Activated CD4-positive, alpha-beta memory T cell treated with anti-CD3 and anti-CD28 coated beads for 36 hours (primary cell): ENCODE measurements around the gene ELMO1. TPM values are rescaled to one million over a fixed set of nuclear protein-coding genes. Genes with fewer than 3 reads are reported as not detected.

Experiments
- CTCF ChIA-PET: fragments of 350-600 bp; sonication (Branson Sonifier 250); formaldehyde crosslinking; loops from one replicate; lab custom pipeline; 2021; ENCODE audit warnings: antibody characterized with exemption, inconsistent platforms; lab: Charles Lee
- POLR2A ChIA-PET: fragments of 350-600 bp; sonication (Branson Sonifier 250); formaldehyde crosslinking; loops from one replicate; lab custom pipeline; 2021; ENCODE audit warnings: antibody characterized with exemption; lab: Charles Lee
- DNase-seq: peaks from one replicate; pipeline ENCODE4 v3.0.0-alpha.2; 2020
- H3K27ac Mint-ChIP-seq: one replicate; pipeline ENCODE4 v1.8.0; 2021; ENCODE audit warnings: mixed read lengths
- H3K27me3 Mint-ChIP-seq: one replicate; pipeline ENCODE4 v1.8.0; 2021; ENCODE audit warnings: mixed read lengths
- H3K36me3 Mint-ChIP-seq: one replicate; pipeline ENCODE4 v1.8.0; 2021; ENCODE audit warnings: mixed read lengths
- H3K4me1 Mint-ChIP-seq: one replicate; pipeline ENCODE4 v1.8.0; 2021; ENCODE audit warnings: low read depth, mixed read lengths
- H3K4me3 Mint-ChIP-seq: one replicate; pipeline ENCODE4 v1.8.0; 2021; ENCODE audit warnings: mild to moderate bottlenecking, mixed read lengths
- H3K9me3 Mint-ChIP-seq: one replicate; pipeline ENCODE4 v1.8.0; 2021; ENCODE audit warnings: mixed read lengths
- intact Hi-C: fragments of 100-400 bp; cut with micrococcal nuclease; formaldehyde crosslinking; loops from one replicate; pipeline ENCODE4 v1.15.1; 2023
- total RNA-seq, 2 experiments: library from RNA; stranded (reverse); gene quantifications; one replicate each; pipeline ENCODE4 v1.2.3, GENCODE V29; 2021

Gene ELMO1
- total RNA-seq, 2 experiments from 2014 or later, result 88.7 to 93.3 TPM

DNA sequence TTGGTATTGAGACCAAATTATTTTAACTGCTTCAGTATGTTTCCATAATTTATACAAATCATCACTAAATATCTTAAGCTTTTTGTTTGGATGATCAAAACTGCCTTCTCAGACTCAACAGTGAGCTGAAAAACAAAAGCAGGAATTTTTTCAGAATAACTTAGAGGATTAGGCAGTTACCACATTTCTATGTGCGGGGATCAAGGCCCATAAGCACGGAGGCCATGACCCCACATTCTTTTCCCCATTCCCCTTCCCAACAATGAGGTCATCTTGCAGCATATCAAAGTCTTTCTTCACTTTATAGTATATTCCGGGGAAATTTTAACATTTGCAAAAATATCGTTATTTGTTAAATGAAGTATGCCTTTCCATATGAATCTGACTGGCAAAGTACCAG lies 125.8 kb downstream of the ELMO1 start:
- Mint-ChIP-seq H3K27me3 (no peaks in the 10 kb centered on the region), H3K36me3 (peaks cover 18% of the 10 kb centered on the region), H3K4me1 (peaks cover 18% of the 10 kb centered on the region), H3K9me3 (no peaks in the 10 kb centered on the region), H3K4me3 (no peak overlapping the region), H3K27ac (no peak overlapping the region)
- no peak for DNase-seq
- ChIA-PET CTCF (interaction anchor here (1.3 kb wide), 1 partner anchor 30 kb away, joined by 3 read pairs; no protein-coding TSS in a partner anchor), POLR2A (no interaction called here)
- intact Hi-C loops, result no loop called here

GRCh38 chr7:37320848-37321468 lies 127.7 kb downstream of the ELMO1 start:
- H3K4me3 Mint-ChIP-seq, result no peak overlapping the region
- peaks cover 16% of the 10 kb centered on the region for H3K4me1 Mint-ChIP-seq
- H3K36me3 Mint-ChIP-seq, result peaks cover 17% of the 10 kb centered on the region
- ChIA-PET CTCF (no interaction called here), POLR2A (no interaction called here)
- H3K9me3 Mint-ChIP-seq, result no peaks in the 10 kb centered on the region
- DNase-seq, result no peak
- no peaks in the 10 kb centered on the region for H3K27me3 Mint-ChIP-seq
- intact Hi-C loops, result no loop called here
- no peak overlapping the region for H3K27ac Mint-ChIP-seq

DNA sequence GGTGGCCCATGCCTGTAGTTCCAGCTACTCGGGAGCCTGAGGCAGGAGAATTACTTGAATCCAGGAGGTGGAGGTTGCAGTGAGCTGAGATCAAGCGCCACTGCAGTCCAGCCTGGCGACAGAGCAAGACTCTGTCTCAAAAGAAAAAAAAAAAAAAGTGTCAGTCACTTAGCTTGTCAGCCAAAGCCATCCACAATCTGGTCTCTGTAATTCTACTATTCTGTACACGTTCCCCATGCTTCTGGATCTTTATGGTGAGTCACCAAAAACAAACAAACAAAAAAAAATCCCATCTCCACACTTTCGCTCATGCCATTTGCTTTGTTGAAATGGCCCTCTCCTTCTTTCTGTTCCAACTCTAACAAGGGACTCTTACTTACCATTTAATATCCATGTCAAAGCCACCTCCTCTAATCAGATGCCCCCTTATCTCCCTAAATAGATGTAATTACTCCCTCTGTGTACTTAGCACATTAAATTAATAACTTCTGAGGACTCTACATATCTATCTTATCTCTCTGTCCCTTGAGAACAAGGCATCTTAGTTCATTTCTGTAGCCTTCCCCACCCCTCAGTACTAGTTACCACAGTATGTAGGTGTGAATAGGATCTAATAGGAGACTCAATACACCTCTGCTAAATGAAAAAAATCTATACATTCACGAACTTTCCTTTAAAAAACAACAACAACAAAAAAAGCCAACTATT lies 128.4 kb downstream of the ELMO1 start:
- CTCF ChIA-PET, result no interaction called here
- intact Hi-C loops, result no loop called here

GRCh38 chr7:37318541-37318940 lies 130.1 kb downstream of the ELMO1 start:
- Mint-ChIP-seq H3K9me3 (no peaks in the 10 kb centered on the region), H3K27me3 (no peaks in the 10 kb centered on the region), H3K36me3 (peaks cover 32% of the 10 kb centered on the region), H3K27ac (no peak overlapping the region), H3K4me1 (peaks cover 26% of the 10 kb centered on the region), H3K4me3 (no peak overlapping the region)
- no peak for DNase-seq
- CTCF ChIA-PET, result interaction anchor here (1.6 kb wide), 2 partner anchors 84 to 131 kb away, joined by 3 to 6 read pairs; partner anchors contain the start of gene ELMO1
- POLR2A ChIA-PET, result no interaction called here
- intact Hi-C loops, result no loop called here

More for the DNA sequence above, 128.4 kb downstream of the ELMO1 start:
- H3K36me3 Mint-ChIP-seq, result peaks cover 19% of the 10 kb centered on the region
- H3K4me3 Mint-ChIP-seq, result no peak overlapping the region
- no peaks in the 10 kb centered on the region for H3K9me3 Mint-ChIP-seq
- H3K4me1 Mint-ChIP-seq, result peaks cover 16% of the 10 kb centered on the region
- no peak overlapping the region for H3K27ac Mint-ChIP-seq
- DNase-seq, result no peak
- H3K27me3 Mint-ChIP-seq, result no peaks in the 10 kb centered on the region
- POLR2A ChIA-PET, result no interaction called here

GRCh38 chr7:37315772-37316715 lies 132.6 kb downstream of the ELMO1 start:
- intact Hi-C loops, result no loop called here
- no peaks in the 10 kb centered on the region for H3K9me3 Mint-ChIP-seq
- CTCF ChIA-PET, result interaction anchor here (0.6 kb wide), 2 partner anchors 10 to 838 kb away, joined by 3 read pairs; no protein-coding TSS in a partner anchor
- peak overlapping the region; percentile 15 for H3K27ac Mint-ChIP-seq
- peaks cover 36% of the 10 kb centered on the region for H3K36me3 Mint-ChIP-seq
- peaks cover 48% of the 10 kb centered on the region for H3K4me1 Mint-ChIP-seq
- no peaks in the 10 kb centered on the region for H3K27me3 Mint-ChIP-seq
- H3K4me3 Mint-ChIP-seq, result no peak overlapping the region
- no peak for DNase-seq
- POLR2A ChIA-PET, result no interaction called here

DNA sequence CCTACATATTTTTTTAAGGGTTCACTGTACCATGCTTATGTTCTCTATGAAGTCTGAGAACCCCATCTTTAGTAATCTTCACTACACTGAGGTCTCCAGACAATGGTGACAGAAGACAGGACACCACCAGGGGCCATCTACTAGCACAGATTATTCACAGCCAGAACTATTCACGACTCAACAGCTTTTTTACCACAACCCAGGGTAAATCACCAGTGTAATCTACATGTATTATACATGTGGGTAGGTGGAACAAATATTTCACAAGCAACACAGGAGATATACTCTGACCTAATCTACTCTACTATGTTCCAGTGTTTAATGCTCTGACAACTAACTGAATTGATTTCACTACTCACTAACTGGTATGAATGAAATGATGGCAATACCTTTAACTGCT lies 136.1 kb downstream of the ELMO1 start:
- DNase-seq, result no peak
- H3K4me3 Mint-ChIP-seq, result no peak overlapping the region
- ChIA-PET POLR2A (no interaction called here), CTCF (interaction anchor here (1.4 kb wide), 1 partner anchor 41 kb away, joined by 3 read pairs; no protein-coding TSS in a partner anchor)
- H3K9me3 Mint-ChIP-seq, result peaks cover 8% of the 10 kb centered on the region
- peak overlapping the region; percentile 50 for H3K27ac Mint-ChIP-seq
- intact Hi-C loops, result no loop called here
- no peaks in the 10 kb centered on the region for H3K27me3 Mint-ChIP-seq
- peaks cover 64% of the 10 kb centered on the region for H3K36me3 Mint-ChIP-seq
- peaks cover 72% of the 10 kb centered on the region for H3K4me1 Mint-ChIP-seq

GRCh38 chr7:37311355-37311754 lies 137.3 kb downstream of the ELMO1 start:
- ChIA-PET POLR2A (interaction anchor here (0.7 to 1.5 kb wide), 5 partner anchors 15 to 137 kb away, joined by 3 to 4 read pairs (median 3); partner anchors contain the start of gene ELMO1), CTCF (interaction anchor here (1.1 kb wide), 1 partner anchor 25 kb away, joined by 6 read pairs; no protein-coding TSS in a partner anchor)
- Mint-ChIP-seq H3K4me1 (peaks cover 65% of the 10 kb centered on the region), H3K36me3 (peaks cover 69% of the 10 kb centered on the region), H3K27ac (peak overlapping the region; percentile 70), H3K9me3 (peaks cover 10% of the 10 kb centered on the region), H3K4me3 (peak overlapping the region; percentile 1), H3K27me3 (no peaks in the 10 kb centered on the region)
- intact Hi-C loops, result loop anchor here (1.0 to 2.0 kb wide), 3 partner anchors 20 to 42 kb away; no protein-coding TSS in a partner anchor
- DNase-seq, result peak; percentile 62

- no peak for DNase-seq
- no peaks in the 10 kb centered on the region for H3K27me3 Mint-ChIP-seq
- CTCF ChIA-PET, result interaction anchor here (1.2 kb wide), 1 partner anchor 43 kb away, joined by 5 read pairs; no protein-coding TSS in a partner anchor
- H3K36me3 Mint-ChIP-seq, result peaks cover 73% of the 10 kb centered on the region
- H3K27ac Mint-ChIP-seq, result peak overlapping the region; percentile 70
- POLR2A ChIA-PET, result interaction anchor here (1.3 to 1.5 kb wide), 3 partner anchors 15 to 138 kb away, joined by 3 to 4 read pairs (median 3); partner anchors contain the start of gene ELMO1
- intact Hi-C loops, result loop anchor here (1.0 to 2.0 kb wide), 3 partner anchors 21 to 43 kb away; no protein-coding TSS in a partner anchor
- H3K4me1 Mint-ChIP-seq, result peaks cover 64% of the 10 kb centered on the region
- H3K4me3 Mint-ChIP-seq, result peak overlapping the region; percentile 1
- peaks cover 10% of the 10 kb centered on the region for H3K9me3 Mint-ChIP-seq
These were observed 138.2 kb downstream of the ELMO1 start for GRCh38 chr7:37310327-37311080.

GRCh38 chr7:37309493-37309892 lies 139.2 kb downstream of the ELMO1 start:
- H3K27me3 Mint-ChIP-seq, result no peaks in the 10 kb centered on the region
- H3K4me1 Mint-ChIP-seq, result peaks cover 68% of the 10 kb centered on the region
- intact Hi-C loops, result loop anchor here (1.0 kb wide), 1 partner anchor 27 kb away; no protein-coding TSS in a partner anchor
- H3K27ac Mint-ChIP-seq, result no peak overlapping the region
- ChIA-PET POLR2A (interaction anchor here (1.5 kb wide), 1 partner anchor 33 kb away, joined by 3 read pairs; no protein-coding TSS in a partner anchor), CTCF (interaction anchor here (0.6 to 0.9 kb wide), 2 partner anchors 75 to 183 kb away, joined by 3 read pairs; no protein-coding TSS in a partner anchor)
- no peak overlapping the region for H3K4me3 Mint-ChIP-seq
- H3K9me3 Mint-ChIP-seq, result peaks cover 10% of the 10 kb centered on the region
- DNase-seq, result no peak
- H3K36me3 Mint-ChIP-seq, result peaks cover 71% of the 10 kb centered on the region

DNA sequence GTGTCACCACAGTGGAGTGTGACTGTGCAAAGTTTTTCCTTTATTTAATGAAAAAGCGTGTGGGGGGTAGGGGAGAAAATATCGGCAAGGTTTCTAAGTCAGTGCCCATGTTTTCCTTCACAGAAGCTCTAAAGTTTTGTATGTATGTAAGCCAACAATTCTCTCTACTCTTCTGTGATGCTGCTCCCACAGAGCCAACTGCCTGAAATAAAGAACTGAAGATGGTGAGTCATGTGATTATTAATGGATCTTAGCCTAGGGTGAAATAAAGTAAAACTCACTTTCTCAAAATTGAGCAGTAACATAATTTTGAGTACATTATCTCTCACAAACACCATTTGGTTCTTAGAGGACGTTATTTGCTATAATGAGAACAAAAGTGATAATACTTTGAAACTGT lies 143.7 kb downstream of the ELMO1 start:
- POLR2A ChIA-PET, result no interaction called here
- peaks cover 40% of the 10 kb centered on the region for H3K4me1 Mint-ChIP-seq

More for the DNA sequence above, 143.7 kb downstream of the ELMO1 start:
- H3K27ac Mint-ChIP-seq, result no peak overlapping the region
- no peaks in the 10 kb centered on the region for H3K27me3 Mint-ChIP-seq
- no peak for DNase-seq
- H3K4me3 Mint-ChIP-seq, result no peak overlapping the region
- CTCF ChIA-PET, result interaction anchor here (1.9 kb wide), 1 partner anchor 20 kb away, joined by 5 read pairs; no protein-coding TSS in a partner anchor
- peaks cover 10% of the 10 kb centered on the region for H3K9me3 Mint-ChIP-seq
- peaks cover 81% of the 10 kb centered on the region for H3K36me3 Mint-ChIP-seq
- intact Hi-C loops, result no loop called here
